ENCODE results near the gene TMPRSS15.

DNA sequence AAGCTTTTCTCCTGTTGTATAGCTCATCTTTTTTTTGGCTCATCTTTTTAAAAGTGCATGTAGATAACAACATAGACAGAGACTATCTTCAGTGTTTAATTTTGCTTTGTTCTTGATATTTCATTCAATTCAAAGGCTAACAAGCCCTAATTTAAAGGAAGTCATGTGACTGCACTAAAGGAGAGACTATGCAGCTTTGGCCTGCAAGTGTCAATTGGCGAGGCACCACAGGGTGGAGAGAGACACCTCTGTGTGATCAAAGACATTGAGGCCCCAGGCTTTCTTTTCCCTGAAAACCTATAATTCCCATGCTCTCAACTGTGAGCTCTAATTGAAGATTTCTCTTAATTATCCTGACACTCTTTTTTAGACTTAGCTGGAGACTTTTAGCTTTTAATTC lies 105.4 kb downstream of the TMPRSS15 start:
- TF ChIP-seq, protein P1, sequence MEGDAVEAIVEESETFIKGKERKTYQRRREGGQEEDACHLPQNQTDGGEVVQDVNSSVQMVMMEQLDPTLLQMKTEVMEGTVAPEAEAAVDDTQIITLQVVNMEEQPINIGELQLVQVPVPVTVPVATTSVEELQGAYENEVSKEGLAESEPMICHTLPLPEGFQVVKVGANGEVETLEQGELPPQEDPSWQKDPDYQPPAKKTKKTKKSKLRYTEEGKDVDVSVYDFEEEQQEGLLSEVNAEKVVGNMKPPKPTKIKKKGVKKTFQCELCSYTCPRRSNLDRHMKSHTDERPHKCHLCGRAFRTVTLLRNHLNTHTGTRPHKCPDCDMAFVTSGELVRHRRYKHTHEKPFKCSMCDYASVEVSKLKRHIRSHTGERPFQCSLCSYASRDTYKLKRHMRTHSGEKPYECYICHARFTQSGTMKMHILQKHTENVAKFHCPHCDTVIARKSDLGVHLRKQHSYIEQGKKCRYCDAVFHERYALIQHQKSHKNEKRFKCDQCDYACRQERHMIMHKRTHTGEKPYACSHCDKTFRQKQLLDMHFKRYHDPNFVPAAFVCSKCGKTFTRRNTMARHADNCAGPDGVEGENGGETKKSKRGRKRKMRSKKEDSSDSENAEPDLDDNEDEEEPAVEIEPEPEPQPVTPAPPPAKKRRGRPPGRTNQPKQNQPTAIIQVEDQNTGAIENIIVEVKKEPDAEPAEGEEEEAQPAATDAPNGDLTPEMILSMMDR (conservative IDR thresholded peaks at IDR 0.05): no peak
- TF ChIP-seq EZH2 (IDR thresholded peaks at IDR 0.05; ENCODE audit: low read depth): no peak
